ENCODE data around the gene NEK11. TPM values are rescaled to one million over a fixed set of nuclear protein-coding genes. Genes with fewer than 3 reads are reported as not detected.

NEK11 gene
- total RNA-seq, 1 experiment from 2014 or later: 9.5 TPM

GRCh38 chr3:131396170-131396569 is 369.5 kb downstream of the NEK11 start:
- Histone ChIP-seq H3K36me3 (ENCODE audit: control insufficient read depth, insufficient read depth, low read length) (no peaks in the 10 kb centered on the region), H3K9me3 (ENCODE audit: control insufficient read depth, insufficient read depth, low read depth, low read length) (no peaks in the 10 kb centered on the region), H3K27ac (ENCODE audit: low read length) (no peak overlapping the region), H3K27me3 (ENCODE audit: control insufficient read depth, insufficient read depth, low read length) (no peaks in the 10 kb centered on the region; the same call in 1 of the 2 replicates), H3K4me1 (ENCODE audit: control insufficient read depth, insufficient read depth, low read length) (no peaks in the 10 kb centered on the region), H3K4me3 (ENCODE audit: low read depth in 2 of 2, low read length in 2 of 2) (no peak overlapping the region)
- in situ Hi-C loops (cut with HindIII; ENCODE audit: low pct_unique_long_range_greater_than_20kb, low sequenced_read_pairs) (no loop called here), intact Hi-C loops (cut with micrococcal nuclease; ENCODE audit: unreplicated experiment) (no loop called here)
- ATAC-seq (no peak), DNase-seq (ENCODE audit: low read depth, low spot score) (no peak)
- POLR2A ChIA-PET: no interaction called here
- TF ChIP-seq TCF7L2 (IDR thresholded peaks at IDR 0.05; ENCODE audit: low read depth, low read length): no peak
- no peak for TF ChIP-seq REST (IDR thresholded peaks at IDR 0.05; ENCODE audit: insufficient read depth in 1 of 2, low read depth in 2 of 2, low read length in 1 of 2)
- no peak for TF ChIP-seq SIN3A (IDR thresholded peaks at IDR 0.05; ENCODE audit: borderline replicate concordance, insufficient read depth, low read depth, low read length)
- no peak for TF ChIP-seq CTCF (IDR thresholded peaks at IDR 0.05)
- TF ChIP-seq POLR2AphosphoS5 (IDR thresholded peaks at IDR 0.05; ENCODE audit: low read depth, low read length): no peak
- BruUV-seq (replicated peaks): no TSS peak
- CTCF ChIA-PET: no interaction called here

- Histone ChIP-seq H3K4me3 (ENCODE audit: low read depth in 2 of 2, low read length in 2 of 2) (no peak overlapping the region), H3K4me1 (ENCODE audit: control insufficient read depth, insufficient read depth, low read length) (no peaks in the 10 kb centered on the region), H3K27me3 (ENCODE audit: control insufficient read depth, insufficient read depth, low read length) (no peaks in the 10 kb centered on the region; the same call in 1 of the 2 replicates), H3K36me3 (ENCODE audit: control insufficient read depth, insufficient read depth, low read length) (no peaks in the 10 kb centered on the region), H3K9me3 (ENCODE audit: control insufficient read depth, insufficient read depth, low read depth, low read length) (no peaks in the 10 kb centered on the region), H3K27ac (ENCODE audit: low read length) (no peak overlapping the region)
- ATAC-seq: no peak
- ChIA-PET CTCF (no interaction called here), POLR2A (no interaction called here)
- no TSS peak for BruUV-seq (replicated peaks)
- intact Hi-C loops (cut with micrococcal nuclease; ENCODE audit: unreplicated experiment) (no loop called here), in situ Hi-C loops (cut with HindIII; ENCODE audit: low pct_unique_long_range_greater_than_20kb, low sequenced_read_pairs) (no loop called here)
- TF ChIP-seq TCF7L2 (IDR thresholded peaks at IDR 0.05; ENCODE audit: low read depth, low read length) (no peak), SIN3A (IDR thresholded peaks at IDR 0.05; ENCODE audit: borderline replicate concordance, insufficient read depth, low read depth, low read length) (no peak), REST (IDR thresholded peaks at IDR 0.05; ENCODE audit: insufficient read depth in 1 of 2, low read depth in 2 of 2, low read length in 1 of 2) (no peak), CTCF (IDR thresholded peaks at IDR 0.05) (no peak), POLR2AphosphoS5 (IDR thresholded peaks at IDR 0.05; ENCODE audit: low read depth, low read length) (no peak)
- no peak for DNase-seq (ENCODE audit: low read depth, low spot score)
These were observed 371.2 kb downstream of the NEK11 start for GRCh38 chr3:131397889-131398288.

Other genes starting within 250 kb of the NEK11 start
- gene ATP2C1, start 132.8 kb upstream of the NEK11 start, total RNA-seq (2021; ENCODE audit: unreplicated experiment): 101 TPM
- 7.4 TPM for gene ASTE1, start 52 bp upstream of the NEK11 start, total RNA-seq (2021; ENCODE audit: unreplicated experiment)

Data from Panc1 (cell line).